Ascending aorta (tissue), 2 donors: ENCODE measurements around the gene STK32A. TPM values are rescaled to one million over a fixed set of nuclear protein-coding genes. Genes with fewer than 3 reads are reported as not detected.

Experiments
- DNase-seq, 2 donors: peaks; one replicate each; pipeline ENCODE4 v3.0.0-alpha.2; 2019; ENCODE audit warnings: low spot score in 2 of 2
- H3K27ac ChIP-seq, 2 donors: fragments of 200-600 bp; sonication (generic); one replicate each; pipeline ENCODE4 v1.5.1; 2016 to 2017; ENCODE audit warnings: mild to moderate bottlenecking in 1 of 2
- H3K27me3 ChIP-seq: fragments of 200-600 bp; sonication (generic); one replicate; pipeline ENCODE4 v1.5.1; 2017
- H3K36me3 ChIP-seq, 2 donors: fragments of 200-600 bp; sonication (generic); one replicate each; pipeline ENCODE4 v1.5.1; 2016
- H3K4me1 ChIP-seq, 2 donors: fragments of 200-600 bp; sonication (generic); one replicate each; pipeline ENCODE4 v1.5.1; 2016 to 2017; ENCODE audit warnings: mild to moderate bottlenecking in 1 of 2
- H3K4me3 ChIP-seq, 2 donors: fragments of 200-600 bp; sonication (generic); one replicate each; pipeline ENCODE4 v1.5.1; 2016 to 2017; ENCODE audit warnings: mild to moderate bottlenecking in 1 of 2
- H3K9me3 ChIP-seq, 2 donors: fragments of 200-600 bp; sonication (generic); one replicate each; pipeline ENCODE4 v1.5.1; 2016
- intact Hi-C: fragments of 100-400 bp; cut with DNase I; formaldehyde crosslinking; loops from one replicate; pipeline ENCODE4 v1.15.1; 2023
- total RNA-seq: library from RNA; depleted of rRNA; stranded (reverse); fragments of >200 nt; gene quantifications from one replicate; pipeline ENCODE4 v1.1.0, GENCODE V29; 2016
- TF ChIP-seq, protein P1 (sequence below), 3 experiments: fragments of 200-600 bp in 2 of 3; fragments of 450-650 bp in 1 of 3; sonication (generic) in 2 of 3; IDR thresholded peaks; one replicate each; pipeline ENCODE4 v1.5.1; 2016 to 2019; ENCODE audit warnings: antibody characterized with exemption in 3 of 3, mild to moderate bottlenecking in 1 of 3, moderate library complexity in 1 of 3

The STK32A gene
- total RNA-seq, 1 donor from 2014 or later = 6.2 TPM

DNA sequence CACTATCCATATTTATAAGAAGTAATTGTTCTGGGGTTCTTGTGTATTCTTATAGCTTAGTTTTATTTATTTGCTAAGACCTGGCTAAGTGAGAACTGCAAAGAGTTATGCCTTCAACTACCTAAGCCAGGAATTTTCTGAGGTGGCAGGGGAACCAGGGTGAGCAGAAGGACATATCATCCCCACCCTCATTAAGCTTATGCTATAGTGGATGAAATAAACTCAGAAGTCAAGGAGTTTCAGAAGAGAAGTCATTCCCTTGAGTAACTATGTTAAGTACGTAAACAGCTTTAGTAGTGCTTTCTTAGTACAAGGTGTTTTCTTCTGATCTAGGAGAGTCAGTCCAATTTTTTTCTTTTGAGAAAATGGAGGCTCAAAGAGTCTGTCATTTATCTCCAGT, 41.7 kb downstream of the STK32A start:
- DNase-seq = no peak
- TF ChIP-seq, protein P1, sequence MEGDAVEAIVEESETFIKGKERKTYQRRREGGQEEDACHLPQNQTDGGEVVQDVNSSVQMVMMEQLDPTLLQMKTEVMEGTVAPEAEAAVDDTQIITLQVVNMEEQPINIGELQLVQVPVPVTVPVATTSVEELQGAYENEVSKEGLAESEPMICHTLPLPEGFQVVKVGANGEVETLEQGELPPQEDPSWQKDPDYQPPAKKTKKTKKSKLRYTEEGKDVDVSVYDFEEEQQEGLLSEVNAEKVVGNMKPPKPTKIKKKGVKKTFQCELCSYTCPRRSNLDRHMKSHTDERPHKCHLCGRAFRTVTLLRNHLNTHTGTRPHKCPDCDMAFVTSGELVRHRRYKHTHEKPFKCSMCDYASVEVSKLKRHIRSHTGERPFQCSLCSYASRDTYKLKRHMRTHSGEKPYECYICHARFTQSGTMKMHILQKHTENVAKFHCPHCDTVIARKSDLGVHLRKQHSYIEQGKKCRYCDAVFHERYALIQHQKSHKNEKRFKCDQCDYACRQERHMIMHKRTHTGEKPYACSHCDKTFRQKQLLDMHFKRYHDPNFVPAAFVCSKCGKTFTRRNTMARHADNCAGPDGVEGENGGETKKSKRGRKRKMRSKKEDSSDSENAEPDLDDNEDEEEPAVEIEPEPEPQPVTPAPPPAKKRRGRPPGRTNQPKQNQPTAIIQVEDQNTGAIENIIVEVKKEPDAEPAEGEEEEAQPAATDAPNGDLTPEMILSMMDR (IDR thresholded peaks at IDR 0.05) = no peak
- Histone ChIP-seq H3K4me1 (no peaks in the 10 kb centered on the region), H3K27ac (no peak overlapping the region), H3K36me3 (peaks cover 0 to 17% of the 10 kb centered on the region in 2 donors), H3K9me3 (no peaks in the 10 kb centered on the region), H3K27me3 (no peaks in the 10 kb centered on the region), H3K4me3 (no peak overlapping the region)
- intact Hi-C loops = loop anchor here (10.0 kb wide), 1 partner anchor 68 kb away; no protein-coding TSS in a partner anchor

DNA sequence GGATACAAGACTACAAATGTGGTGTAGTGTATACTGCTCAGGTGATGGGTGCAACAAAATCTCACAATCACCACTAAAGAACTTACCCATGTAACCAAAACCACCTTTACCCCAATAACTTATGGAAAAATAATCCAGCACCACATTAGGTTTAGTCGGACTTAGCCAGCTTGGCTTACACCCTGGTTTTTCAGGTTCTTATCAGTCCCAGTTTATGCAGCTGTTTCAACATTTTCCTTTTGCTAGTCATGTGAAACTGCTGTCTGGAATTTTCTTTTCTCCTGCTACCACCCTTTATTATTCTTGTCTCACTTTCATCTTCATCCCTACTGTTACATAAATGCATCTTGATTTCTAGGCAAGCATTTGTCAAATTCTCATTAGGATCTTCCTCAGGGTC, 51.5 kb downstream of the STK32A start:
- Histone ChIP-seq H3K9me3 (no peaks in the 10 kb centered on the region), H3K4me3 (no peak overlapping the region), H3K27ac (no peak overlapping the region), H3K4me1 (no peaks in the 10 kb centered on the region), H3K36me3 (no peaks in the 10 kb centered on the region), H3K27me3 (no peaks in the 10 kb centered on the region)
- intact Hi-C loops = no loop called here
- TF ChIP-seq, protein P1 (IDR thresholded peaks at IDR 0.05) = no peak
- DNase-seq = no peak

DNA sequence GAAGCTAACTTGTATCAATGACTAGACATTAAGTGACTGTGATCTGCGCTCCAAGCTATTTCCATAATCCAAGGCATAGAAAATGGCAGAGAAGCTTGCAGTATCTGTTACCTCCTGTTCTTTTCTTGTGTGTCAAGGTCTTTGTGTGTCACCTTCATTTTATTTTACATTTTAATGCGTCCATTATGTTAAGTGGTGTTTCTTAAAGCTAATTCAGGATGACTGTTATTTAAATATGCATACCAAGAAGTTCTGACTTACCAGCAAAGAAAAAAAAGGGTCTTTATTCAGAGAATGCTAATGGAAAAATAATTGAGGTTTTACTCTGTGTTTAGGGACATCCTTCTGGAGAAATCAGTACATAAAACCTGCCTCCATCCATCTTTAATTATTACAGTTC, 52.3 kb downstream of the STK32A start:
- TF ChIP-seq, protein P1 (IDR thresholded peaks at IDR 0.05) = no peak
- H3K9me3 ChIP-seq = no peaks in the 10 kb centered on the region
- no peaks in the 10 kb centered on the region for H3K4me1 ChIP-seq
- intact Hi-C loops = no loop called here
- no peak overlapping the region for H3K4me3 ChIP-seq
- no peak for DNase-seq
- H3K27ac ChIP-seq = no peak overlapping the region
- no peaks in the 10 kb centered on the region for H3K27me3 ChIP-seq
- no peaks in the 10 kb centered on the region for H3K36me3 ChIP-seq

DNA sequence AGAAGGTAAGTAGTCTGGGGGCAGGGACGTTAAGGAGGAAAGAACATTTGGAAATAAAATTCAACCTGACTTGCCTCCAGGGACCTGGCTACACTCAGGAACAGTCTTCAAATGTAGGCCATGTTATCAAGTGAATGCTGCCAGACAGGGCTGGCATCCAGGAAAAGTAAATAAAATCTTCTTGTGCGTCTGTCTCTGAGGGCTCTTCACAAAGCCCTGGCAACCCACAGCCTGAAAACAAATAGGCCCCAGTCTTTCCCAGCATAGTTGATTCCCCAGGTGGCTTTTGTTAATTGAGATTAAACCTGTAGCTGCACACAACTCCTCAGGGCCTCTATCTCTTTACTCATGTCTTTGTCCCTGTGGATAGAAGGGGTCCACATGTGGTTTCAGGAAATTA, 55.4 kb downstream of the STK32A start:
- Histone ChIP-seq H3K9me3 (no peaks in the 10 kb centered on the region), H3K4me3 (no peak overlapping the region), H3K27me3 (no peaks in the 10 kb centered on the region), H3K36me3 (no peaks in the 10 kb centered on the region), H3K27ac (no peak overlapping the region), H3K4me1 (no peaks in the 10 kb centered on the region)
- DNase-seq = no peak
- TF ChIP-seq, protein P1 (IDR thresholded peaks at IDR 0.05) = no peak
- intact Hi-C loops = no loop called here

DNA sequence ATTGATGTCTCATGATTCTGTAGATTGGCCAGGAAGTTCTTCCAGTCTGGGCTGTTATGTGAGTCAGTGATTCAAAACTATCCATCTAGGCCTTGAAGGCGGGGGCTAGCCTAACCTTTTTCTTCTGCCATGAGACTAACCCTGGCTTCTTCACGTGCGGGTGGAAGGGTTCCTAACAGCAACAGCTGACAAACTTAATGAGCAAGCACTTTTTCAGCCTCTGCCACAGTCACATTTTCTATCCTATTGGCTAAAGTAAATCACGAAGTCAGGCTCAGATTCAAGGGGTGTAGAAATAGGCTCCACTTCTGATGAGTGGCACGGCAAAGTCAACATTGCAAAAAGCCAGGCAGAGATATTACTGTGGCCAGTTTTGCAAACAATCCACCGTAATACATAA, 68.4 kb downstream of the STK32A start:
- peaks cover 0 to 36% of the 10 kb centered on the region in 2 donors for H3K4me1 ChIP-seq
- intact Hi-C loops = loop anchor here (2.0 to 10.0 kb wide), 3 partner anchors 68 to 592 kb away; partner anchors contain the start of gene STK32A
- peak overlapping the region; percentile 77 to 88 for H3K27ac ChIP-seq
- no peaks in the 10 kb centered on the region for H3K9me3 ChIP-seq
- no peaks in the 10 kb centered on the region for H3K36me3 ChIP-seq
- TF ChIP-seq, protein P1 (IDR thresholded peaks at IDR 0.05) = no peak
- H3K4me3 ChIP-seq = no peak overlapping the region
- no peaks in the 10 kb centered on the region for H3K27me3 ChIP-seq
- DNase-seq = peak in 1 of 2 donors; percentile 66

DNA sequence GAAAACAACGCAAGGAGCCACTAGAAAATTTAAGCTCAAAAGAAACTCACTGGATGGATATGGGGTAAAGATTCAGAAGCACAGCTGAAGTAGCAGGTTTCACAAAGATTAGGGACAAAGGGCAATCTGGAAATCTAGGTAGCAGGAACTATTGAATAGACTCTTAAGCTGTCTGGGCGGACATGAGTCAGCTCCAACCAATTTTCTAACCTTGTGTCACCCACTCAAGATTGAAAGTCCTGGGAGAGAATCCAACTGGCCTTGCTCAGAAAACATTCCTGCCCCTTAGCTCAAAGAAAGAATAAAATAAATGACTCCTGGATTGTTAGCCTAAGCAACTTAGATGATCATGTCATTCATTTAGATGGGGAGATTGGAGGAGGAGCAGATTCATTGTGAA, 69.2 kb downstream of the STK32A start:
- H3K4me3 ChIP-seq = no peak overlapping the region
- TF ChIP-seq, protein P1 (IDR thresholded peaks at IDR 0.05) = no peak
- peak overlapping the region; percentile 77 to 88 for H3K27ac ChIP-seq
- no peaks in the 10 kb centered on the region for H3K27me3 ChIP-seq
- H3K9me3 ChIP-seq = no peaks in the 10 kb centered on the region
- peaks cover 0 to 31% of the 10 kb centered on the region in 2 donors for H3K4me1 ChIP-seq
- intact Hi-C loops = loop anchor here (2.0 to 10.0 kb wide), 3 partner anchors 69 to 591 kb away; partner anchors contain the start of gene STK32A
- peak in 1 of 2 donors; percentile 81 for DNase-seq
- no peaks in the 10 kb centered on the region for H3K36me3 ChIP-seq
